Measurements from ENCODE around the gene LPP. TPM values are rescaled to one million over a fixed set of nuclear protein-coding genes. Genes with fewer than 3 reads are reported as not detected.

Gene LPP
- total and polyA plus RNA-seq, 2 of the 13 experiments (the other 11 are each of a cell fraction or from before 2014, with no cell fraction given), result 19.2 to 29.9 TPM

- no TSS peak for BruUV-seq (replicated peaks)
- intact Hi-C loops (cut with micrococcal nuclease; ENCODE audit: unreplicated experiment) (loop anchor here (2.0 kb wide), 1 partner anchor 46 kb away; no protein-coding TSS in a partner anchor), in situ Hi-C loops (cut with HindIII; ENCODE audit: extremely low pct_ligation_motif_present, low pct_unique_long_range_greater_than_20kb) (no loop called here)
- H4K20me1 ChIP-seq (ENCODE audit: insufficient read depth, low read length), result no peaks in the 10 kb centered on the region
- no peak overlapping the region for H3K27ac ChIP-seq (ENCODE audit: extremely low read length, insufficient read depth, low read length)
- no peak for DNase-seq (ENCODE audit: low spot score)
- H3K9ac ChIP-seq (ENCODE audit: insufficient read depth, low read depth, low read length), result no peak overlapping the region
- TF ChIP-seq ASH2L (IDR thresholded peaks at IDR 0.05; ENCODE audit: insufficient read length, low read depth, low read length) (peak; percentile 0), NFKB2 (CRISPR knock-in tag; IDR thresholded peaks at IDR 0.05; ENCODE audit: borderline replicate concordance) (no peak), ZNF644 (CRISPR knock-in tag; IDR thresholded peaks at IDR 0.05; ENCODE audit: low read depth) (peak; percentile 3; the same call in 1 of the 2 replicates), SP140L (CRISPR knock-in tag; IDR thresholded peaks at IDR 0.05; ENCODE audit: borderline replicate concordance) (no peak), ZNF317 (CRISPR knock-in tag; IDR thresholded peaks at IDR 0.05) (peak; percentile 93), HMGA1 (CRISPR knock-in tag; conservative IDR thresholded peaks at IDR 0.05) (no peak), SNAI1 (CRISPR knock-in tag; IDR thresholded peaks at IDR 0.05; ENCODE audit: borderline replicate concordance) (no peak), ZBTB33 (CRISPR knock-in tag; IDR thresholded peaks at IDR 0.05) (peak; percentile 44; the same call in 1 of the 2 replicates)
- ChIA-PET CTCF (ENCODE audit: low intra/inter-chr PET ratio, low total read pairs) (no interaction called here), POLR2A (interaction anchor here (1.3 kb wide), 1 partner anchor 15 kb away, joined by 7 read pairs; no protein-coding TSS in a partner anchor)
- no peak overlapping the region for H3K4me3 ChIP-seq (replicated peaks in 1 of 3; ENCODE audit: insufficient read depth in 1 of 3, low read depth in 2 of 3, low read length in 3 of 3)
- no peaks in the 10 kb centered on the region for H3K79me2 ChIP-seq (ENCODE audit: insufficient read depth, low read length)
- H3K4me1 ChIP-seq (ENCODE audit: insufficient read depth, low read length), result peaks cover 50% of the 10 kb centered on the region
- H3K36me3 ChIP-seq (replicated peaks in 1 of 2; ENCODE audit: control insufficient read depth in 1 of 2, insufficient read depth in 2 of 2, low read length in 2 of 2), result no peaks in the 10 kb centered on the region
- H3K9me3 ChIP-seq (ENCODE audit: low read length), result no peaks in the 10 kb centered on the region
- no peak for FAIRE-seq
- no peak overlapping the region for H2AFZ ChIP-seq (ENCODE audit: low read length)
- peak overlapping the region; percentile 10; the same call in 1 of the 2 replicates for H3K4me2 ChIP-seq (ENCODE audit: low read depth, low read length)
- no peaks in the 10 kb centered on the region for H3K27me3 ChIP-seq (ENCODE audit: control insufficient read depth in 1 of 2, insufficient read depth in 2 of 2, low read length in 2 of 2)
- 87% methylated on average over 15 of the region's 15 CpGs for WGBS (ENCODE audit: low lambda C conversion rate)
- peak; percentile 37; the same call in 1 of the 3 replicates for ATAC-seq
Measured at GRCh38 chr3:188106887-188107830, 46.8 kb upstream of the LPP start.
